Trophoblast cell (in vitro differentiated cells and primary cell): ENCODE measurements around the gene RP9.

Experiments
- DNase-seq, 2 donors: peaks; one replicate each; pipeline ENCODE4 v3.0.0-alpha.2; 2016
- H2AFZ ChIP-seq: 2 replicates; pipeline ENCODE4 v1.6.1; 2013; ENCODE audit warnings: low read length, moderate library complexity, mild to moderate bottlenecking; ENCODE audit not compliant: insufficient read depth, poor library complexity
- H2AK5ac ChIP-seq: 2 replicates; pipeline ENCODE4 v1.6.1; 2013; ENCODE audit warnings: mild to moderate bottlenecking, low read length
- H2BK120ac ChIP-seq: 2 replicates; pipeline ENCODE4 v1.6.1; 2013; ENCODE audit warnings: low read length, mild to moderate bottlenecking, moderate library complexity; ENCODE audit not compliant: insufficient read depth, poor library complexity
- H2BK12ac ChIP-seq: 2 replicates; pipeline ENCODE4 v1.6.1; 2013; ENCODE audit warnings: mild to moderate bottlenecking, low read length, moderate library complexity
- H2BK5ac ChIP-seq: 2 replicates; pipeline ENCODE4 v1.6.1; 2013; ENCODE audit warnings: low read length, low read depth, moderate library complexity, mild to moderate bottlenecking; ENCODE audit not compliant: poor library complexity
- H3K14ac ChIP-seq: 2 replicates; pipeline ENCODE4 v1.6.1; 2013; ENCODE audit warnings: mild to moderate bottlenecking, low read length
- H3K18ac ChIP-seq: 2 replicates; pipeline ENCODE4 v1.6.1; 2013; ENCODE audit warnings: mild to moderate bottlenecking, low read length
- H3K23ac ChIP-seq: 2 replicates; pipeline ENCODE4 v1.6.1; 2013; ENCODE audit warnings: low read length
- H3K27ac ChIP-seq: 2 replicates; pipeline ENCODE4 v1.5.1; 2013; ENCODE audit warnings: low read depth, mild to moderate bottlenecking, inconsistent platforms, low read length, moderate library complexity
- H3K27me3 ChIP-seq: 2 replicates; pipeline ENCODE4 v1.6.1; 2013; ENCODE audit warnings: inconsistent platforms, mild to moderate bottlenecking, low read length, moderate library complexity; ENCODE audit not compliant: insufficient read depth
- H3K36me3 ChIP-seq, 2 experiments: 1 replicate in 1 of 2; 2 replicates in 1 of 2; pipeline ENCODE4 v1.6.1; 2013; ENCODE audit warnings: low read length in 2 of 2, mild to moderate bottlenecking in 2 of 2, moderate library complexity in 1 of 2; ENCODE audit not compliant: insufficient read depth in 2 of 2, control insufficient read depth in 1 of 2
- H3K4ac ChIP-seq: 2 replicates; pipeline ENCODE4 v1.6.1; 2013; ENCODE audit warnings: low read depth, mild to moderate bottlenecking, low read length, moderate library complexity
- H3K4me1 ChIP-seq, 2 experiments: 1 replicate in 1 of 2; 2 replicates in 1 of 2; pipeline ENCODE4 v1.6.1; 2013; ENCODE audit warnings: low read length in 2 of 2, mild to moderate bottlenecking in 2 of 2, moderate library complexity in 1 of 2; ENCODE audit not compliant: insufficient read depth in 2 of 2, control insufficient read depth in 1 of 2
- H3K4me2 ChIP-seq: 2 replicates; pipeline ENCODE4 v1.6.1; 2013; ENCODE audit warnings: inconsistent platforms, mild to moderate bottlenecking, low read length, moderate library complexity
- H3K4me3 ChIP-seq: 2 replicates; pipeline ENCODE4 v1.5.1; 2013; ENCODE audit warnings: mild to moderate bottlenecking, low read depth, low read length, inconsistent platforms
- H3K79me1 ChIP-seq: one replicate; pipeline ENCODE4 v1.6.1; 2013; ENCODE audit warnings: low read length
- H3K79me2 ChIP-seq: 2 replicates; pipeline ENCODE4 v1.6.1; 2013; ENCODE audit warnings: low read length, mild to moderate bottlenecking; ENCODE audit not compliant: control insufficient read depth, insufficient read depth, poor library complexity
- H3K9ac ChIP-seq: 2 replicates; pipeline ENCODE4 v1.6.1; 2013; ENCODE audit warnings: mild to moderate bottlenecking, low read length
- H3K9me3 ChIP-seq: 2 replicates; pipeline ENCODE4 v1.6.1; 2013; ENCODE audit warnings: low read depth, mild to moderate bottlenecking, control low read depth, inconsistent platforms, low read length; ENCODE audit not compliant: insufficient read depth
- H4K12ac ChIP-seq: 2 replicates; pipeline ENCODE4 v1.6.1; 2013; ENCODE audit warnings: low read depth, mild to moderate bottlenecking, low read length, moderate library complexity
- H4K8ac ChIP-seq: 2 replicates; pipeline ENCODE4 v1.6.1; 2013; ENCODE audit warnings: low read depth, mild to moderate bottlenecking, low read length, moderate library complexity
- H4K91ac ChIP-seq: one replicate; pipeline ENCODE4 v1.6.1; 2013; ENCODE audit warnings: low read depth, mild to moderate bottlenecking, low read length, moderate library complexity
- WGBS: extraction: QIAGEN DNeasy Blood & Tissue Kit; methylation state at CpG from one replicate; pipeline ENCODE4 v1.1.7; 2013; ENCODE audit warnings: missing lambda C conversion rate; ENCODE audit not compliant: insufficient read length, insufficient coverage; ENCODE audit errors: extremely low coverage; 5-methylcytosine and 5-hydroxymethylcytosine counted together

Gene RP9

GRCh38 chr7:33089142-33089541, 20.1 kb downstream of the RP9 start:
- no peak overlapping the region for H2BK5ac ChIP-seq

GRCh38 chr7:33087858-33088257, 21.3 kb downstream of the RP9 start:
- WGBS, result no CpG with 5 or more reads among the region's 2 CpGs
- Histone ChIP-seq H3K27me3 (no peaks in the 10 kb centered on the region), H2BK12ac (no peak overlapping the region), H3K79me1 (no peaks in the 10 kb centered on the region), H3K9ac (no peak overlapping the region), H3K27ac (no peak overlapping the region), H4K12ac (no peak overlapping the region), H3K36me3 (no peaks in the 10 kb centered on the region), H2AK5ac (no peak overlapping the region), H3K4ac (no peak overlapping the region), H4K8ac (no peak overlapping the region), H2BK120ac (no peak overlapping the region), H3K4me2 (no peak overlapping the region), H3K4me1 (peaks cover 0 to 4% of the 10 kb centered on the region in 2 experiments), H3K4me3 (no peak overlapping the region), H3K18ac (no peak overlapping the region), H2AFZ (no peak overlapping the region), H4K91ac (no peak overlapping the region), H3K14ac (no peak overlapping the region), H3K23ac (no peak overlapping the region), H3K9me3 (no peaks in the 10 kb centered on the region), H3K79me2 (no peaks in the 10 kb centered on the region), H2BK5ac (no peak overlapping the region)
- DNase-seq, result no peak

More at GRCh38 chr7:33089142-33089541, 20.1 kb downstream of the RP9 start:
- Histone ChIP-seq H3K9ac (no peak overlapping the region), H3K18ac (no peak overlapping the region), H3K14ac (no peak overlapping the region), H2AK5ac (no peak overlapping the region), H3K4me3 (no peak overlapping the region), H4K8ac (no peak overlapping the region), H4K12ac (no peak overlapping the region), H3K36me3 (peaks cover 0 to 2% of the 10 kb centered on the region in 2 experiments), H3K4me1 (peaks cover 0 to 4% of the 10 kb centered on the region in 2 experiments), H4K91ac (no peak overlapping the region), H3K79me2 (no peaks in the 10 kb centered on the region), H3K9me3 (no peaks in the 10 kb centered on the region), H3K79me1 (no peaks in the 10 kb centered on the region), H2BK12ac (no peak overlapping the region), H2AFZ (no peak overlapping the region), H3K27ac (no peak overlapping the region), H2BK120ac (no peak overlapping the region), H3K27me3 (no peaks in the 10 kb centered on the region), H3K4me2 (no peak overlapping the region), H3K23ac (no peak overlapping the region), H3K4ac (no peak overlapping the region)
- no peak for DNase-seq
- WGBS, result no CpG with 5 or more reads among the region's 7 CpGs

DNA sequence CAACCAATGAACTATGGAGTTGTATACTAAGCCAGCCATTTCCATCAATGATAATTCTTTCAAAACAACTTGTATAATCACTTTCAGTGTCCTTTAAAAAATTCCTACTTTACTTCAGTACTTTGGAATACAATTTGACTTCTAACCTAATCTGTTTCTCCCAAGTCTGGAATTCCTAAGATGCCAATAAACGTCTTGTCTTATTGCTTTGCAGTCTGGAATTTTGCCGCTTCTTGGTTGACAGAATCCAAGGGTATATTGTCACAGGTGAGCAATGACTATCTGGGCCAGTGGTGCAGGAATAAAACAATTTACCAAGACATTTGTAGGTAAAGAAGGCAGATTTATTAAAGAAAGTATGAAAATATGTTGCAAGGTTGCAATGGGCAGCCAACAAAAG, 21.8 kb downstream of the RP9 start:
- no peaks in the 10 kb centered on the region for H3K27me3 ChIP-seq
- H3K14ac ChIP-seq, result no peak overlapping the region
- no peak overlapping the region for H4K8ac ChIP-seq
- H3K4me3 ChIP-seq, result no peak overlapping the region
- no peak overlapping the region for H3K27ac ChIP-seq
- peaks cover 0 to 4% of the 10 kb centered on the region in 2 experiments for H3K4me1 ChIP-seq
- H3K4ac ChIP-seq, result no peak overlapping the region
- no CpG with 5 or more reads among the region's 2 CpGs for WGBS
- no peak overlapping the region for H2BK12ac ChIP-seq
- H2BK120ac ChIP-seq, result no peak overlapping the region
- no peak overlapping the region for H3K18ac ChIP-seq
- H4K91ac ChIP-seq, result no peak overlapping the region
- no peaks in the 10 kb centered on the region for H3K36me3 ChIP-seq
- H3K9ac ChIP-seq, result no peak overlapping the region
- H3K9me3 ChIP-seq, result no peaks in the 10 kb centered on the region
- H2AK5ac ChIP-seq, result no peak overlapping the region
- H3K4me2 ChIP-seq, result no peak overlapping the region
- H3K23ac ChIP-seq, result no peak overlapping the region
- H3K79me2 ChIP-seq, result no peaks in the 10 kb centered on the region
- no peak overlapping the region for H4K12ac ChIP-seq
- H3K79me1 ChIP-seq, result no peaks in the 10 kb centered on the region
- H2AFZ ChIP-seq, result no peak overlapping the region
- H2BK5ac ChIP-seq, result no peak overlapping the region
- peak in 1 of 2 donors; percentile 53 for DNase-seq

- Histone ChIP-seq H2AFZ (no peak overlapping the region), H2BK5ac (no peak overlapping the region), H4K91ac (no peak overlapping the region), H4K8ac (no peak overlapping the region), H3K79me2 (no peaks in the 10 kb centered on the region), H3K23ac (no peak overlapping the region), H3K79me1 (no peaks in the 10 kb centered on the region), H3K4me3 (no peak overlapping the region), H2AK5ac (no peak overlapping the region), H3K4me1 (no peaks in the 10 kb centered on the region), H3K36me3 (no peaks in the 10 kb centered on the region), H3K4ac (no peak overlapping the region), H3K9ac (no peak overlapping the region), H3K14ac (no peak overlapping the region), H4K12ac (no peak overlapping the region), H3K27me3 (no peaks in the 10 kb centered on the region), H3K18ac (no peak overlapping the region), H3K27ac (no peak overlapping the region), H2BK12ac (no peak overlapping the region), H3K9me3 (no peaks in the 10 kb centered on the region), H2BK120ac (no peak overlapping the region), H3K4me2 (no peak overlapping the region)
- no peak for DNase-seq
- WGBS, result no CpG with 5 or more reads among the region's 9 CpGs
Observed at GRCh38 chr7:33079763-33080690, 29.2 kb downstream of the RP9 start.
